GM23248 (cell line): ENCODE data around the gene CIT.

Experiments
- EZH2 ChIP-seq: fragments of 200-600 bp; sonication (generic); IDR thresholded peaks from 2 replicates; pipeline ENCODE4 v1.6.1; 2018; ENCODE audit warnings: antibody characterized with exemption, mild to moderate bottlenecking; ENCODE audit not compliant: insufficient read depth, poor library complexity, severe bottlenecking
- EZH2phosphoT487 ChIP-seq: fragments of 200-600 bp; sonication (generic); IDR thresholded peaks from 2 replicates; pipeline ENCODE4 v1.6.1; 2018; ENCODE audit warnings: antibody characterized with exemption, moderate library complexity, mild to moderate bottlenecking, low read depth; ENCODE audit not compliant: insufficient read depth

DNA sequence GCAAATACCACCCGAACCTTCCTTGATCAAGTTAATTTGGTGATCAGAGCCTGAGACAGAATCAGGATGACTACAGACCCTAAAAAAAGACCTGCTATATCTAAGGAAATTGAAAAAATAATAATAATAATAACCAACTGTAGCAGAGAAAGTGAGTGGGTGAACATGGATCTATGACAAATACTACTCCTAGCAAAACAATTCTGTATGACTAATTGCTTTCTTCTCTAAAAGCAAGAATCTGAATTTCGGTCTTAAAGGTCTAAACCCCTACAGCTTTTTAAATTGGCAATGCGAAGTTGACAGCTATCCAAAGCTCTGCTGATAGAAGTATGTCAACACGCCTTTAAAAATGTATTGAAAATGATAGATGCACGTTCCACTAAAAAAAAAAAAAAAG, 107.0 kb downstream of the CIT start:
- TF ChIP-seq EZH2 (no peak), EZH2phosphoT487 (no peak)
